ENCODE data around the gene RAD51B.

RAD51B gene

GRCh38 chr14:68477461-68478085 lies 658.0 kb downstream of the RAD51B start:
- DNase-seq = no peak

GRCh38 chr14:68479247-68479646 lies 659.7 kb downstream of the RAD51B start:
- DNase-seq = no peak

DNA sequence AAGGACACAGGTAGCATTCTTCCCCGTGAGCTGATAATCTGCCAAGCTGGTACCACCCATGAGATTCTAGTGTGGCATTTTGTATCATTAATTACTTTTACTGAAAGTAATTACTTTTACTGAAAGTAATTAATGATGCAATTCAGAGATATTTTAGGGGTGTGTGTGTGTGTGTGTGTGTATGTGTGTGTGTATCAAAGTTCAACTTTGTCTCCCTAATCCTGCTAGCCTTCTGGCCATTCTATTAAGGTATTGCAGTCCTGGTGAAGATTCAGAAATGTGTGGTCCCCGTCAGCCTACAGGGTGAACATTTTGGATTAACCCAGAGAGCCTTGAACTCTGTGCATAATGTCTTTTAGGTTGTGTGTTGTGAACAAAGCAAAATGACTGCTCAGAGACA lies 662.4 kb downstream of the RAD51B start:
- DNase-seq = no peak

- DNase-seq = no peak
These were observed 663.3 kb downstream of the RAD51B start for GRCh38 chr14:68482772-68483395.

DNA sequence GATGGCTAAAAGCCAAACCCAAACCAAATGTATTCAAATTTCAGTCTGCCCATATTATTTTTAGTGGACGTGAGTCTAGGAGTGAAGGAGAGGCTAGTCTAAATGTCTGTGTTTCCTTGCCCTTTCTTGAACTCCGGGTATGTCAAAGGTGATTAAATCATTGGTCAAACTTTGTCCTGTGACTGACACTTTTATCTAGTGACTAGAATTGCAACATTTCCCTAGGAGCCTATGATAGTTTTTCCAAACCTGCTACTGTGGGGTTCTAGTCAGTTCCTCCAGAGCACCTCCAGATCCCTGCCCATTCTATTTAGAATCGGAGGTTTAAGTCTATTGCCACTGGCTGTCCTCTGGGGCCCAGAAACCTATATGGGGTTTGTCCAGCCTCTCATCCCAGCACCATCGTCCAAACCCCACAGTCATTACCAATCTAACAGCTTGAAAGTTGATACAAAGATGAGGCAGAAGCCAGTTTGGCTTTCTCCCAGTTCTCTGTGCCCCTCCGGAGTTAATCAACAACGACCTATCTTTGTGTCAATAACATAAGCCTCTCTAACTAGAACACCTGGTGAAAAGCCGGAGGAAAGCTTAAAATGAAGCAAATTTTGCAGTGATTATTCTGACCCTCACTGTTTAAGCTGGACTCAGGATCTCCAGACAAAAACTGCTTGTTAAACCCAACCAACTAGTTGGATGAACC lies 666.6 kb downstream of the RAD51B start:
- DNase-seq = no peak

GRCh38 chr14:68486809-68487208 lies 667.2 kb downstream of the RAD51B start:
- no peak for DNase-seq

- no peak for DNase-seq
These were observed 668.4 kb downstream of the RAD51B start for GRCh38 chr14:68487805-68488590.

- DNase-seq = no peak
These were observed 672.2 kb downstream of the RAD51B start for GRCh38 chr14:68491793-68492192.

DNA sequence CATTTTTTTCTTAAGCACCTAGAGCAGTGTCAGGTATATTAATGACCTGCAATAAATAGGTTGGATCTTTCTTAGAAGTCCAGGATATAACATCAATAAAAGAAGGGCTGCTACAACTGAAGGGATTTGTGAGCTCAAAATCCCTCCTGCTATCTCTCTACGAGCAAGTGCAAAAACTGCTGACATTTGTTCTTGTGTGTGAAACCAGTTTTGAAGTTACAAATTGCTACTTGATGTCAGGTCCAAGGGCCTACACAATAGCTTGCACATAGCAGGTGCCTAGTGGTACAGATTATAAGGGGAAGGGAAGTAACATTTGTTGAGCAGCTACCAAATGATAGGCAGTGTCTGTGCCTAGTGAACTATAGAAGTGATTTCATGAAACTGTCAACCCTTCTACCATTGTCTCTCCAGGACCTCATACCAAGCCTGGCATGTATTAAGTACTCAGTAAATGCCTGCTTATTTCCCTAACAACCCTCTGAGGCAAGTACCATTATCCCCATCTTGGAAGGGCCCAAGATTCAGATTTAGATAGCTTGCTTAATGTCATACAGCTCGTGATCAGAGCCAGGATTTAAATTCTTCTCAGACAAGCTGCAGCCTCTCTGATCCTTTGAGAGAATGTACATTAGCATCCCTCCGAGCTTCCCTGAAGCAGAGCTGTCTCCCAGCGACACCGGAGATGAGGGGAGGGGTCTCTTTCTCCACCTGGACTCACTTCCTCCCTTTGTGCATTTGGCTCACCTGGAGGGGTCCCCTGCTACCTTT lies 673.0 kb downstream of the RAD51B start:
- no peak for DNase-seq

GRCh38 chr14:68493152-68493911 lies 673.8 kb downstream of the RAD51B start:
- no peak for DNase-seq

- DNase-seq = no peak
These were observed 675.8 kb downstream of the RAD51B start for GRCh38 chr14:68495101-68496039.

DNA sequence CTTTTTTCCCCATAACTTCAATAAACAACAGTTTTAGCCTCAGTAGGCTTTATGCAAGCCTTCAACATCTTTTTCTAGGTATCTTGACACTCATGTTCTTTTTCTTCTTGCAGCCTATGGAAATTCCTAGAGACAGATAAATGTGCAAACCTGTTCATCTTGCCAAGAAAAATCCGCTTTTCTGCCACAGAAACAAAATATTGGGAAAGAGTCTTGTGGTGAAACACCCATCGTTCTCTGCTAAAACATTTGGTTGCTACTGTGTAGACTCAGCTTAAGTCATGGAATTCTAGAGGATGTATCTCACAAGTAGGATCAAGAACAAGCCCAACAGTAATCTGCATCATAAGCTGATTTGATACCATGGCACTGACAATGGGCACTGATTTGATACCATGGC lies 677.4 kb downstream of the RAD51B start:
- DNase-seq = no peak

DNA sequence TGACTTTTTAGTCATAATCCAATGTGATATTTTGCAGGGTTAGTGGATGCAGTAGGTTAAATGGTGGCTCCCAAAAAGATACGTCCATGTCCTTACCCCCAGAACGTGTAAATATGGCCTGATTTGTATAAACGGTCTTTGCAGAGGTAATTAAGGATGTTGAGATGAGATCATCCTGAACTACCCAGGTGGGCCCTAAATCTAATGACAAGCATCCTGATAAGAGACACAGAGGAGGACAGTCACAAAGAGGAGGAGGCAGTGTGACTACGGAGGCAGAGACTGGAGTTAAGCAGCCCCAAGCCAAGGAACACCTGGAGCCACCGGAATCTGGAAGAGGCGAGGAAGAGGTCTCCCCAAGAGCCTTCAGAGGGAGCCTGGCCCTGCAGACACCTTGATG lies 679.9 kb downstream of the RAD51B start:
- no peak for DNase-seq

DNA sequence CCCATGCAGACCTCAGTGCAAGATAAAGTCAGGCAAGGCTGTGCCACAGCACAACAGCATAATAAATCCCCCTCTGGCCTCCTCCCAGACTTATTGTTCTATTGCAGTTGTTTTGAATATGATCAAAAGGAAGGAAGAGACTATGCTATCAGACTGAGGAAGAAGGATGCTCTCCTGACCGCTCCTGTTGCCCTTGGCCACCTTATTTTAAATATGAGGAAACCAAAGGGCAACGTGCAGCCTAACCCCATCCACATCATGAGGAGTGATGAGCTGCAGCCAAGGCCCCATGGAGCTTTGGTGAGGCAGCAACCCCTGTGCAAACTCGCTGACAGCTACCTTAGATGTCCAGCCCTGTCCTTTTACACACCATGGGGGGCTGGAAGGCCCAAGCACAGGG lies 681.6 kb downstream of the RAD51B start:
- no peak for DNase-seq

GRCh38 chr14:68501614-68502052 lies 682.1 kb downstream of the RAD51B start:
- no peak for DNase-seq

DNA sequence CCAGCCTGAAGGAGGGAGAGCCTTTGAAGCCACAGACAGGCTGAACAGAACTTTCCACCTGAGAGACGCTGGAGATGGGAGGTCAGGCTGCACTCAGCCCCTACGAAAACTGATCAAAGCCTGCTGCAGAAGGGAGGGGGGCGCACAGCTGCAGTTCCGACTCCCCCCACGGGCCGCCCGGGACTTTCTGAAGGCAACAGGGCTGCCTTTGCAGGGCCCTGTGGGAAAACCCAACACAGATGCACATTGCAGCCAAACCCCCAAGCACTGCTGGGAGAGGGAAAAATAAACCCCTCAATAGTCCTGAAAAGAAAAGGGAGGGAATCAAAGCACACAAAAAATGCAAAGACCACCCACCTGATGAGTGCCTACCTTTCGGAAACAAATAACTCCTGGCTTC lies 682.7 kb downstream of the RAD51B start:
- no peak for DNase-seq

GRCh38 chr14:68503186-68503825 lies 683.7 kb downstream of the RAD51B start:
- no peak for DNase-seq

DNA sequence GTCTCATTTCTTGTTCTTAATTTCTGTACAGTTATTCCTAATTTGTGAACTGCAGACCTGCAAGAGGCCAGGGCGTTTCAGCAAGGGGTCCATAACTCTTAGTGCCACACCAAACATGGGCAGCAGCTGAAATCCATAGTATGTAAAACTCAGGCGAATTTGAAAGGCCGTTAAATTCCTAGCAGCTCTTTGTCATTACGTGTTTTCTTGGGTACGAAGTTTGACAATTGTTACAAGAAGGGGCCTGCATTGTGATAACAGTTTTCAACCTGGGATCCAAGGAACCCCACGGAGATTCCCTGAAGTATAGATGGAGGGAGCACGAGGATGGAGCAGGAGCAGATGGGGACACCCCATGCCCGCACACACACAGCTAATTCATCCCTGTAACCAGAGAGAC lies 685.3 kb downstream of the RAD51B start:
- no peak for DNase-seq

- DNase-seq = no peak
These were observed 686.6 kb downstream of the RAD51B start for GRCh38 chr14:68506021-68506644.

Measured in stimulated activated CD4-positive, alpha-beta T cell treated with anti-CD3 and anti-CD28 coated beads, Interleukin-4, amount 100 ng/mL, for 1 hour (primary cell).